ENCODE measurements around the gene DDR1. TPM values are rescaled to one million over a fixed set of nuclear protein-coding genes. Genes with fewer than 3 reads are reported as not detected.

DDR1 gene
- total RNA-seq, 1 experiment from 2014 or later = 230 TPM

GRCh38 chr6:30843611-30843998, 40.7 kb upstream of the DDR1 start:
- Mint-ChIP-seq H3K36me3 (peaks cover 70% of the 10 kb centered on the region), H3K4me1 (peaks cover 86% of the 10 kb centered on the region), H3K9me3 (peaks cover 13% of the 10 kb centered on the region), H3K27ac (peak overlapping the region; percentile 91), H3K4me3 (no peak overlapping the region), H3K27me3 (ENCODE audit: low read depth) (no peaks in the 10 kb centered on the region)
- ATAC-seq = no peak
- POLR2A ChIA-PET = interaction anchor here (0.6 to 3.1 kb wide), 3 partner anchors 38 to 46 kb away, joined by 6 to 25 read pairs (median 17); partner anchors contain the start of gene DDR1
- CTCF ChIA-PET = interaction anchor here (0.7 to 9.9 kb wide), 16 partner anchors 9 to 244 kb away, joined by 3 to 68 read pairs (median 4); partner anchors contain the start of genes DDR1, GTF2H4 and VARS2
- no peak for TF ChIP-seq ZNF317 (CRISPR knock-in tag; IDR thresholded peaks at IDR 0.05; ENCODE audit: borderline replicate concordance, low read depth)
- no peak for TF ChIP-seq E2F4 (CRISPR knock-in tag; IDR thresholded peaks at IDR 0.05; ENCODE audit: borderline replicate concordance, low read depth)
- TF ChIP-seq ZNF532 (CRISPR knock-in tag; IDR thresholded peaks at IDR 0.05; ENCODE audit: borderline replicate concordance) = no peak
- no peak for TF ChIP-seq PRRX2 (CRISPR knock-in tag; IDR thresholded peaks at IDR 0.05)
- TF ChIP-seq ZNF416 (CRISPR knock-in tag; IDR thresholded peaks at IDR 0.05) = no peak
- TF ChIP-seq ZNF121 (CRISPR knock-in tag; IDR thresholded peaks at IDR 0.05) = no peak
- TF ChIP-seq EMX1 (CRISPR knock-in tag; IDR thresholded peaks at IDR 0.05) = no peak
- TF ChIP-seq CBFB (CRISPR knock-in tag; IDR thresholded peaks at IDR 0.05; ENCODE audit: low read depth) = no peak
- TF ChIP-seq MYBL2 (CRISPR knock-in tag; IDR thresholded peaks at IDR 0.05) = no peak
- TF ChIP-seq SOX15 (CRISPR knock-in tag; IDR thresholded peaks at IDR 0.05) = no peak
- TF ChIP-seq MXD4 (CRISPR knock-in tag; IDR thresholded peaks at IDR 0.05; ENCODE audit: borderline replicate concordance) = no peak
- no peak for TF ChIP-seq FOXJ3 (CRISPR knock-in tag; IDR thresholded peaks at IDR 0.05; ENCODE audit: borderline replicate concordance)
- TF ChIP-seq AFF4 (CRISPR knock-in tag; IDR thresholded peaks at IDR 0.05; ENCODE audit: borderline replicate concordance) = no peak
- TF ChIP-seq NR3C1 (CRISPR knock-in tag; conservative IDR thresholded peaks at IDR 0.05; ENCODE audit: low read depth) = no peak
- no peak for TF ChIP-seq USF1 (CRISPR knock-in tag; IDR thresholded peaks at IDR 0.05)
- TF ChIP-seq ZNF232 (CRISPR knock-in tag; IDR thresholded peaks at IDR 0.05) = no peak
- no peak for TF ChIP-seq ARID4B (CRISPR knock-in tag; IDR thresholded peaks at IDR 0.05; ENCODE audit: borderline replicate concordance)
- TF ChIP-seq TEAD4 (CRISPR knock-in tag; IDR thresholded peaks at IDR 0.05) = no peak
- TF ChIP-seq ETV6 (CRISPR knock-in tag; IDR thresholded peaks at IDR 0.05) = no peak
- no peak for DNase-seq (ENCODE audit: low spot score)
